Measurements from ENCODE around the gene STX17. TPM values are rescaled to one million over a fixed set of nuclear protein-coding genes. Genes with fewer than 3 reads are reported as not detected.

The STX17 gene
- total RNA-seq, 1 donor from 2014 or later: 52.3 TPM

GRCh38 chr9:99866398-99866797 is 40.1 kb upstream of the STX17 start:
- no peak overlapping the region for H3K4me3 Mint-ChIP-seq
- no peak for TF ChIP-seq CTCF (IDR thresholded peaks at IDR 0.05; ENCODE audit: unreplicated experiment)
- H3K36me3 Mint-ChIP-seq: no peaks in the 10 kb centered on the region
- no peak for DNase-seq (ENCODE audit: low spot score in 2 of 2, unreplicated experiment in 2 of 2)
- no peak overlapping the region for H3K27ac Mint-ChIP-seq
- H3K27me3 Mint-ChIP-seq (ENCODE audit: low read depth): no peaks in the 10 kb centered on the region
- H3K4me1 Mint-ChIP-seq: no peaks in the 10 kb centered on the region
- no peaks in the 10 kb centered on the region for H3K9me3 Mint-ChIP-seq

GRCh38 chr9:99867536-99867935 is 38.9 kb upstream of the STX17 start:
- no peak for DNase-seq (ENCODE audit: low spot score in 2 of 2, unreplicated experiment in 2 of 2)
- H3K4me3 Mint-ChIP-seq: no peak overlapping the region
- H3K9me3 Mint-ChIP-seq: no peaks in the 10 kb centered on the region
- H3K36me3 Mint-ChIP-seq: no peaks in the 10 kb centered on the region
- H3K27ac Mint-ChIP-seq: no peak overlapping the region
- H3K4me1 Mint-ChIP-seq: no peaks in the 10 kb centered on the region
- H3K27me3 Mint-ChIP-seq (ENCODE audit: low read depth): no peaks in the 10 kb centered on the region
- TF ChIP-seq CTCF (IDR thresholded peaks at IDR 0.05; ENCODE audit: unreplicated experiment): no peak

GRCh38 chr9:99867968-99868367 is 38.5 kb upstream of the STX17 start:
- H3K4me1 Mint-ChIP-seq: no peaks in the 10 kb centered on the region
- H3K4me3 Mint-ChIP-seq: no peak overlapping the region
- no peaks in the 10 kb centered on the region for H3K36me3 Mint-ChIP-seq
- no peak overlapping the region for H3K27ac Mint-ChIP-seq
- no peaks in the 10 kb centered on the region for H3K9me3 Mint-ChIP-seq
- DNase-seq (ENCODE audit: low spot score in 2 of 2, unreplicated experiment in 2 of 2): no peak
- TF ChIP-seq CTCF (IDR thresholded peaks at IDR 0.05; ENCODE audit: unreplicated experiment): no peak
- H3K27me3 Mint-ChIP-seq (ENCODE audit: low read depth): no peaks in the 10 kb centered on the region

- no peak overlapping the region for H3K27ac Mint-ChIP-seq
- no peak for DNase-seq (ENCODE audit: low spot score in 2 of 2, unreplicated experiment in 2 of 2)
- no peaks in the 10 kb centered on the region for H3K4me1 Mint-ChIP-seq
- no peak for TF ChIP-seq CTCF (IDR thresholded peaks at IDR 0.05; ENCODE audit: unreplicated experiment)
- H3K4me3 Mint-ChIP-seq: no peak overlapping the region
- no peaks in the 10 kb centered on the region for H3K9me3 Mint-ChIP-seq
- no peaks in the 10 kb centered on the region for H3K36me3 Mint-ChIP-seq
- H3K27me3 Mint-ChIP-seq (ENCODE audit: low read depth): no peaks in the 10 kb centered on the region
These were observed 37.6 kb upstream of the STX17 start for GRCh38 chr9:99868845-99869244.

- no peaks in the 10 kb centered on the region for H3K9me3 Mint-ChIP-seq
- no peaks in the 10 kb centered on the region for H3K36me3 Mint-ChIP-seq
- H3K27ac Mint-ChIP-seq: no peak overlapping the region
- no peaks in the 10 kb centered on the region for H3K4me1 Mint-ChIP-seq
- H3K27me3 Mint-ChIP-seq (ENCODE audit: low read depth): no peaks in the 10 kb centered on the region
- no peak for DNase-seq (ENCODE audit: low spot score in 2 of 2, unreplicated experiment in 2 of 2)
- H3K4me3 Mint-ChIP-seq: no peak overlapping the region
- no peak for TF ChIP-seq CTCF (IDR thresholded peaks at IDR 0.05; ENCODE audit: unreplicated experiment)
These were observed 36.3 kb upstream of the STX17 start for GRCh38 chr9:99870126-99870525.

GRCh38 chr9:99873531-99873930 is 32.9 kb upstream of the STX17 start:
- TF ChIP-seq CTCF (IDR thresholded peaks at IDR 0.05; ENCODE audit: unreplicated experiment): no peak
- no peaks in the 10 kb centered on the region for H3K4me1 Mint-ChIP-seq
- H3K27ac Mint-ChIP-seq: no peak overlapping the region
- no peaks in the 10 kb centered on the region for H3K36me3 Mint-ChIP-seq
- no peak overlapping the region for H3K4me3 Mint-ChIP-seq
- DNase-seq (ENCODE audit: low spot score in 2 of 2, unreplicated experiment in 2 of 2): no peak
- peaks cover 1% of the 10 kb centered on the region for H3K27me3 Mint-ChIP-seq (ENCODE audit: low read depth)
- no peaks in the 10 kb centered on the region for H3K9me3 Mint-ChIP-seq
